Dedifferentiated amniotic fluid mesenchymal stem cell (primary cell): ENCODE data around the gene MMP1.
"Not testable (repeated sequence)": the region's sequence is repeated elsewhere in the genome, so short reads cannot be mapped to it uniquely, and the experiment has no call there.

Source experiments
- DNase-seq: peaks from one replicate; pipeline ENCODE4 v3.0.0-alpha.2; 2016; ENCODE audit errors: extremely low spot score

The MMP1 gene

GRCh38 chr11:102760344-102761035, 37.5 kb downstream of the MMP1 start:
- DNase-seq, result peak; percentile 89

- DNase-seq, result no peak
Measured at GRCh38 chr11:102757823-102758549, 40.0 kb downstream of the MMP1 start.

GRCh38 chr11:102753267-102753666, 44.7 kb downstream of the MMP1 start:
- DNase-seq, result no peak

- DNase-seq, result no peak
Measured at GRCh38 chr11:102751673-102752072, 46.3 kb downstream of the MMP1 start.

- no peak for DNase-seq
Measured at GRCh38 chr11:102749101-102749722, 48.7 kb downstream of the MMP1 start.

- DNase-seq, result not testable (repeated sequence)
Measured at GRCh38 chr11:102746746-102747578, 51.0 kb downstream of the MMP1 start.
